GM12878 (cell line): ENCODE results near the gene CNOT3. TPM values are rescaled to one million over a fixed set of nuclear protein-coding genes. Genes with fewer than 3 reads are reported as not detected.

Source experiments
- ATAC-seq: fragments of 200-7000 bp; cut with Tn5 transposase; 3 replicates; pipeline ENCODE4 v1.9.1; 2020; ENCODE audit warnings: mild to moderate bottlenecking, moderate library complexity
- BruUV-seq: library from RNA; stranded (reverse); fragments of 400-500 nt; replicated peaks from 2 replicates; lab custom pipeline; 2021; lab: Mats Ljungman, UMichigan
- CTCF ChIA-PET: fragments of 300-600 bp; sonication (Branson Sonifier 250); formaldehyde crosslinking; extraction: SDS; loops from one replicate; lab custom pipeline; 2021; ENCODE audit warnings: inconsistent platforms; lab: Yijun Ruan, JAX
- POLR2A ChIA-PET: fragments of 350-600 bp; formaldehyde crosslinking; extraction: SDS; loops from one replicate; lab custom pipeline; 2021; ENCODE audit warnings: inconsistent platforms; lab: Charles Lee
- RAD21 ChIA-PET: fragments of 300-600 bp; sonication (Branson Sonifier 250); formaldehyde crosslinking; loops from one replicate; lab custom pipeline; 2023; ENCODE audit warnings: antibody characterized with exemption; ENCODE audit not compliant: unreplicated experiment; lab: Charles Lee
- SMC1A ChIA-PET: fragments of 300-600 bp; sonication (Branson Sonifier 250); formaldehyde crosslinking; loops from one replicate; lab custom pipeline; 2023; ENCODE audit not compliant: unreplicated experiment, uncharacterized antibody; lab: Charles Lee
- DNase-seq: peaks from one replicate; pipeline ENCODE4 v3.0.0-alpha.2; 2011; ENCODE audit warnings: low read depth, low spot score
- FAIRE-seq: peaks from 3 replicates; lab custom pipeline; 2011; peaks lifted over from hg19 to GRCh38; lab: Jason Lieb, UNC
- H2AFZ ChIP-seq: 2 replicates; pipeline ENCODE4 v1.6.0; 2011; ENCODE audit warnings: low read depth, low read length, control low read depth; ENCODE audit not compliant: control insufficient read depth
- H3K27ac ChIP-seq: 2 replicates; pipeline ENCODE4 v1.5.1; 2011; ENCODE audit warnings: control low read depth; ENCODE audit not compliant: control insufficient read depth, insufficient read depth
- H3K27me3 ChIP-seq, 2 experiments: replicated peaks in 1 of 2; 2 replicates each; pipeline versions ENCODE4 v1.6.0 to v1.6.1; 2011; ENCODE audit warnings: low read length in 1 of 2; ENCODE audit not compliant: control insufficient read depth in 2 of 2, insufficient read depth in 2 of 2
- H3K36me3 ChIP-seq, 2 experiments: 2 replicates each; pipeline ENCODE4 v1.5.1; 2011; ENCODE audit warnings: low read length in 1 of 2; ENCODE audit not compliant: control insufficient read depth in 2 of 2, insufficient read depth in 2 of 2
- H3K4me1 ChIP-seq: 2 replicates; pipeline ENCODE4 v1.6.1; 2011; ENCODE audit warnings: mild to moderate bottlenecking, low read length, moderate library complexity, mixed read lengths; ENCODE audit not compliant: control insufficient read depth, insufficient read depth
- H3K4me2 ChIP-seq: 2 replicates; pipeline ENCODE4 v1.6.0; 2011; ENCODE audit warnings: control low read depth; ENCODE audit not compliant: control insufficient read depth, insufficient read depth
- H3K4me3 ChIP-seq: fragments of 200-600 bp; sonication (generic); 2 replicates; pipeline ENCODE4 v1.5.1; 2016
- H3K79me2 ChIP-seq: 2 replicates; pipeline ENCODE4 v1.6.0; 2011; ENCODE audit warnings: low read length; ENCODE audit not compliant: control insufficient read depth, insufficient read depth
- H3K9ac ChIP-seq: 2 replicates; pipeline ENCODE4 v1.8.0; 2011; ENCODE audit warnings: low read length, control low read depth, mixed read lengths; ENCODE audit not compliant: control insufficient read depth, insufficient read depth
- H3K9me3 ChIP-seq: replicated peaks from 3 replicates; pipeline ENCODE4 v1.5.1; 2011; ENCODE audit warnings: mild to moderate bottlenecking, low read length; ENCODE audit not compliant: control insufficient read depth, insufficient read depth
- H4K20me1 ChIP-seq: 2 replicates; pipeline ENCODE4 v1.6.0; 2011; ENCODE audit not compliant: control insufficient read depth, insufficient read depth
- E2F4 ChIP-seq: IDR thresholded peaks from 2 replicates; pipeline ENCODE4 v1.6.1; 2012; ENCODE audit warnings: low read depth, low read length, improper control_type of control experiment
- ELK1 ChIP-seq: IDR thresholded peaks from 2 replicates; pipeline ENCODE4 v1.6.1; 2012; ENCODE audit warnings: low read depth, low read length, improper control_type of control experiment
- EP300 ChIP-seq, 2 experiments: fragments of 150-350 bp in 1 of 2; IDR thresholded peaks; 2 replicates each; pipeline ENCODE4 v1.6.1; 2011 to 2012; ENCODE audit warnings: low read depth in 2 of 2, low read length in 2 of 2, borderline replicate concordance in 1 of 2, improper control_type of control experiment in 1 of 2, inconsistent platforms in 1 of 2; ENCODE audit not compliant: control insufficient read depth in 1 of 2
- ETV6 ChIP-seq, 2 experiments: fragments of 450-650 bp in 1 of 2; IDR thresholded peaks in 1 of 2; conservative IDR thresholded peaks in 1 of 2; 2 replicates each; pipeline ENCODE4 v1.6.1; 2014; ENCODE audit warnings: antibody characterized with exemption in 1 of 2, borderline replicate concordance in 1 of 2, low read depth in 1 of 2, mild to moderate bottlenecking in 1 of 2, moderate library complexity in 1 of 2
- HCFC1 ChIP-seq: fragments of 150-350 bp; IDR thresholded peaks from 2 replicates; pipeline ENCODE4 v1.6.1; 2014; ENCODE audit warnings: low read length
- NFYA ChIP-seq: IDR thresholded peaks from 2 replicates; pipeline ENCODE4 v1.6.1; 2011; ENCODE audit warnings: low read depth, mild to moderate bottlenecking, low read length, improper control_type of control experiment, borderline replicate concordance
- PAX5 ChIP-seq: IDR thresholded peaks from 2 replicates; pipeline ENCODE4 v1.6.1; 2011; ENCODE audit warnings: low read depth, low read length, borderline replicate concordance
- POLR2A ChIP-seq: IDR thresholded peaks from 2 replicates; pipeline ENCODE4 v1.6.1; 2011; ENCODE audit warnings: low read depth, mild to moderate bottlenecking, low read length
- RAD51 ChIP-seq: fragments of 450-650 bp; IDR thresholded peaks from 2 replicates; pipeline ENCODE4 v1.6.1; 2016; ENCODE audit warnings: moderate library complexity, mild to moderate bottlenecking, inconsistent platforms
- SKIL ChIP-seq: fragments of 450-650 bp; IDR thresholded peaks from 2 replicates; pipeline ENCODE4 v1.6.1; 2017; ENCODE audit warnings: mild to moderate bottlenecking, low read depth, inconsistent platforms; ENCODE audit not compliant: poor library complexity, severe bottlenecking
- WGBS: methylation state at CpG from one replicate; pipeline ENCODE4 v1.1.6; 2016; ENCODE audit warnings: low lambda C conversion rate; ENCODE audit not compliant: insufficient replicate concordance, insufficient coverage; ENCODE audit errors: missing lambda C conversion rate; 5-methylcytosine and 5-hydroxymethylcytosine counted together
- in situ Hi-C: fragments of 300-500 bp; cut with MboI; formaldehyde crosslinking; loops from 9 replicates; pipeline ENCODE4 v1.14.3; 2018; ENCODE audit warnings: mixed read lengths
- intact Hi-C: fragments of 100-400 bp; cut with micrococcal nuclease; formaldehyde crosslinking; loops from one replicate; pipeline ENCODE4 v1.14.2; 2022; ENCODE audit not compliant: unreplicated experiment
- polyA plus RNA-seq, 11 experiments: library from polyadenylated mRNA; depleted of rRNA in 4 of 11; unstranded in 6 of 11; stranded (reverse) in 5 of 11; fragments of >200 nt; fragmentation: Nextera tagmentation in 4 of 11; fragmentation: Illumina TruSeq in 1 of 11; extraction: Ambion mirVana in 4 of 11; extraction: Trizol in 1 of 11; gene quantifications; 1 replicate in 1 of 11; 2 replicates in 10 of 11; pipeline versions ENCODE4 v1.2.1 to v1.2.3, GENCODE V29; 2011 to 2016; ENCODE audit warnings: inconsistent platforms in 2 of 11, missing spikeins in 2 of 11, low read depth in 1 of 11
- total RNA-seq, 4 experiments: library from RNA; depleted of rRNA in 3 of 4; stranded (reverse); fragments of >200 nt in 3 of 4; fragmentation: Illumina TruSeq in 1 of 4; extraction: Trizol in 1 of 4; gene quantifications; 2 replicates each; pipeline versions ENCODE4 v1.2.1 to v1.2.3, GENCODE V29; 2013 to 2021

CNOT3 gene
- total and polyA plus RNA-seq, 10 of the 15 experiments (the other 5 are each of a cell fraction or from before 2014, with no cell fraction given) = 0.14 to 45.1 (median 14.0) TPM

GRCh38 chr19:54106716-54107115, 30.8 kb upstream of the CNOT3 start (continued):
- TF ChIP-seq E2F4 = no peak

- intact Hi-C loops = loop anchor here (10.0 kb wide), 2 partner anchors 583 to 1003 kb away; partner anchors contain the start of gene ZNF160
- TF ChIP-seq RAD51 = no peak
- peak; percentile 19; the same call in 1 of the 2 replicates for TF ChIP-seq POLR2A
- H3K27me3 ChIP-seq = no peaks in the 10 kb centered on the region
- ChIA-PET CTCF (no interaction called here), RAD21 (no interaction called here), SMC1A (no interaction called here), POLR2A (no interaction called here)
- DNase-seq (no peak), FAIRE-seq (no peak), ATAC-seq (no peak)
- H3K9me3 ChIP-seq = no peaks in the 10 kb centered on the region
- H4K20me1 ChIP-seq = no peaks in the 10 kb centered on the region; the same call in 1 of the 2 replicates
- peaks cover 5% of the 10 kb centered on the region for H3K79me2 ChIP-seq
- 88% methylated on average over 21 of the region's 21 CpGs for WGBS
- BruUV-seq = no TSS peak
- no peak overlapping the region for H3K4me2 ChIP-seq
- no peaks in the 10 kb centered on the region for H3K4me1 ChIP-seq
- no peak overlapping the region for H3K27ac ChIP-seq
- H2AFZ ChIP-seq = no peak overlapping the region
- H3K36me3 ChIP-seq = peaks cover 16 to 17% of the 10 kb centered on the region in 2 experiments; a peak in 3 of 4 replicates
- no peak overlapping the region for H3K4me3 ChIP-seq
- in situ Hi-C loops = no loop called here
- no peak overlapping the region for H3K9ac ChIP-seq
Measured at GRCh38 chr19:54107876-54108490, 29.6 kb upstream of the CNOT3 start.

- FAIRE-seq (no peak), ATAC-seq (no peak), DNase-seq (no peak)
- no peak overlapping the region for H3K9ac ChIP-seq
- no peaks in the 10 kb centered on the region for H3K27me3 ChIP-seq
- ChIA-PET CTCF (no interaction called here), SMC1A (no interaction called here), POLR2A (no interaction called here), RAD21 (no interaction called here)
- BruUV-seq = no TSS peak
- no peaks in the 10 kb centered on the region for H3K9me3 ChIP-seq
- in situ Hi-C loops (no loop called here), intact Hi-C loops (loop anchor here (10.0 kb wide), 2 partner anchors 584 to 1004 kb away; partner anchors contain the start of gene ZNF160)
- H3K79me2 ChIP-seq = peaks cover 2% of the 10 kb centered on the region; the same call in 1 of the 2 replicates
- no peaks in the 10 kb centered on the region for H3K4me1 ChIP-seq
- no peak overlapping the region for H3K4me2 ChIP-seq
- WGBS = 77% methylated on average over 7 of the region's 7 CpGs
- peaks cover 16 to 17% of the 10 kb centered on the region in 2 experiments; a peak in 3 of 4 replicates for H3K36me3 ChIP-seq
- H3K4me3 ChIP-seq = no peak overlapping the region
- H2AFZ ChIP-seq = no peak overlapping the region
- no peaks in the 10 kb centered on the region; the same call in 1 of the 2 replicates for H4K20me1 ChIP-seq
- H3K27ac ChIP-seq = no peak overlapping the region
- no peak for TF ChIP-seq HCFC1
- TF ChIP-seq ETV6 (conservative IDR thresholded peaks at IDR 0.05 in 1 of 2, IDR thresholded peaks at IDR 0.05 in 1 of 2; ENCODE audit: borderline replicate concordance in 1 of 2, low read depth in 1 of 2) = no peak
- TF ChIP-seq PAX5 = no peak
- TF ChIP-seq ELK1 = no peak
- no peak for TF ChIP-seq NFYA
- TF ChIP-seq EP300 (IDR thresholded peaks at IDR 0.05; ENCODE audit: borderline replicate concordance in 1 of 2, control insufficient read depth in 1 of 2, low read depth in 2 of 2, low read length in 2 of 2) = no peak
- TF ChIP-seq SKIL = no peak
Measured at GRCh38 chr19:54108496-54108895, 29.1 kb upstream of the CNOT3 start.
